Muscle of leg (tissue), 11 donors: ENCODE measurements around the gene L3MBTL3. TPM values are rescaled to one million over a fixed set of nuclear protein-coding genes. Genes with fewer than 3 reads are reported as not detected.

Experiments used
- DNase-seq: peaks from one replicate; pipeline ENCODE4 v3.0.0; 2013
- H3K27ac ChIP-seq: one replicate; pipeline ENCODE4 v1.5.1; 2013; ENCODE audit warnings: mild to moderate bottlenecking, low read length, control low read depth
- H3K27me3 ChIP-seq: one replicate; pipeline ENCODE4 v1.6.1; 2013; ENCODE audit warnings: low read length; ENCODE audit not compliant: control insufficient read depth, insufficient read depth
- H3K36me3 ChIP-seq: one replicate; pipeline ENCODE4 v1.6.1; 2013; ENCODE audit warnings: low read length; ENCODE audit not compliant: control insufficient read depth, insufficient read depth
- H3K4me1 ChIP-seq: one replicate; pipeline ENCODE4 v1.6.1; 2013; ENCODE audit warnings: low read length; ENCODE audit not compliant: control insufficient read depth, insufficient read depth
- H3K4me3 ChIP-seq: one replicate; pipeline ENCODE4 v1.5.1; 2013; ENCODE audit warnings: low read length, control low read depth
- H3K9me3 ChIP-seq: replicated peaks from 2 replicates; pipeline ENCODE4 v1.6.1; 2013; ENCODE audit warnings: low read depth, low read length; ENCODE audit not compliant: control insufficient read depth
- WGBS: methylation state at CpG from one replicate; pipeline ENCODE4 v1.1.5; 2013; ENCODE audit warnings: missing lambda C conversion rate; ENCODE audit not compliant: insufficient coverage; 5-methylcytosine and 5-hydroxymethylcytosine counted together
- polyA plus RNA-seq, 8 donors: library from polyadenylated mRNA; unstranded; fragments of 120-200 nt; gene quantifications; one replicate each; pipeline versions ENCODE4 v1.2.1 to v1.2.3, GENCODE V29; 2013; ENCODE audit warnings: inconsistent platforms in 1 of 8, low replicate concordance in 1 of 8; ENCODE audit not compliant: insufficient read length in 8 of 8, insufficient read depth in 1 of 8
- total RNA-seq: library from RNA; stranded (reverse); fragments of 120-200 nt; gene quantifications from one replicate; pipeline ENCODE4 v1.2.4, GENCODE V29; 2013

The L3MBTL3 gene
- total and polyA plus RNA-seq, 9 donors = 4.5 to 8.4 (median 5.6) TPM

DNA sequence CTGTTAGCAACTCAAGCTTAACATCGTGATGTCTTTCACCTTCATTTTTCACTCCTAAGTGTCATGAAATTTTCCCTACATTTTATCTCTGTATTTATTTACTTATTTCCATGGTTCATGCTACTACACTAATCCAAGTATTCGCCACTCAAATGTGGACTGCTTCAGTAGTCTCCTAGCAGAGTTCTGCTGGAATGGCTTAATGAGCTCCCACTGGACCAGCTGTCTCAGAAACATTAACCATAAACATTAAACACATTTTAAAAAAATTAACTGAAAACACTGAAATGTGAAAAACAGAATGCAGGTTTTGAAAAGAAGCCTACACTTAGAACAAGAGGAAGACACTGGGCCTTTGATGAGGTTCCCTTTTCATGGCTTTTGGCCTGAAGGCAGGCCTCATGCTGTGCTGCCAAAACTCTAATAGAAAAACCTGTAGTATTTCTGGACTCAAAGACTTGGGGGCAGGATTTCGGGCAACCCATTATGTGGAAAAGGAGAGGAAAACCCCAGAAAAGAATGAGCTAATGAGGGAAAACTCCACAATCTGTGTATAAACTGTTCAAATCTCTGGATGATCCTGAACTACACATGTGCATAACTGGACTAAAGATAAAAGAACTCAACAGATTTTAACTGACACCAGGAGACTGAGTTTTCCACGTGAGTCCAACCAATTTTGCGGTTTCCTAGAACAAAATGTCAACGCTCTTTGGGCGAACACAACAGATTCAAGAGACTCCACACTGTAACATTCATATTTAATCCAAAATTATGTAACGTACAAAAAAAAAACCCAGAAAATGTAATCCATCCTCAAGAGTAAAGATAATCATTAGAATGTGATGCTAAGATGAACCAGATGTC lies 171.4 kb downstream of the L3MBTL3 start:
- 21% methylated on average over 6 of the region's 8 CpGs for WGBS
- peak; percentile 96 for DNase-seq
- H3K27ac ChIP-seq = peak overlapping the region; percentile 79

More for the DNA sequence above, 171.4 kb downstream of the L3MBTL3 start:
- H3K27me3 ChIP-seq = no peaks in the 10 kb centered on the region
- H3K9me3 ChIP-seq = no peaks in the 10 kb centered on the region
- no peak overlapping the region for H3K4me3 ChIP-seq
- peaks cover 4% of the 10 kb centered on the region for H3K4me1 ChIP-seq
- H3K36me3 ChIP-seq = no peaks in the 10 kb centered on the region

Other genes starting within 250 kb of the L3MBTL3 start
- gene TMEM244, start 157.3 kb upstream of the L3MBTL3 start, total RNA-seq = 0.22 TPM
- gene TMEM244, start 157.3 kb upstream of the L3MBTL3 start, polyA plus RNA-seq = not detected
- gene SAMD3, start 204.4 kb downstream of the L3MBTL3 start, total RNA-seq = 0.71 TPM
- gene SAMD3, start 204.4 kb downstream of the L3MBTL3 start, polyA plus RNA-seq = 1 to 10 TPM in 4 of 8 donors, under 1 TPM in 4; 0.58 to 3.3 (median 1.1) TPM